Ammon's horn (tissue), 1 donor: ENCODE data around the gene IL13RA2.

ENCODE experiments used
- DNase-seq: peaks from one replicate; pipeline ENCODE4 v3.0.0-alpha.2; 2016; ENCODE audit warnings: low spot score

The IL13RA2 gene

GRCh38 chrX:114985967-114986592 lies 31.3 kb downstream of the IL13RA2 start:
- no peak for DNase-seq

DNA sequence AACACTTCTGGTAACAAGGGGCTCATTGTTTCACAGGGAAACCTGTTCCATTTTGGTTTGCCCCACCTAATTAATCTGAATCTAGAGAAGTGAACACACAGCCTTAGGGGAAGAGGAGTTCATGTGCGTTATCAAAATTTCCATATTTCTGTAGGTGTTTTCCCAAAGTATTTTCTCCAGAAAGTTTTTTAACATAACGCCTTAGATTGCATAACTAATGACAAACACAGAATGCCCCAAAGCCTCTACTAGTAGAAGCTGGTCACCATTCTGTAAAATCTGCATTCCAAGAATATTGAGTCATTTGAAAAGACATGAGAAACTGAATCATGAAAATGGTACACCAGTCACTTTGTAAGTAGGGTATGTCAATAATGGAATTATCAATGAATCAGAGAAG lies 41.1 kb downstream of the IL13RA2 start:
- no peak for DNase-seq

DNA sequence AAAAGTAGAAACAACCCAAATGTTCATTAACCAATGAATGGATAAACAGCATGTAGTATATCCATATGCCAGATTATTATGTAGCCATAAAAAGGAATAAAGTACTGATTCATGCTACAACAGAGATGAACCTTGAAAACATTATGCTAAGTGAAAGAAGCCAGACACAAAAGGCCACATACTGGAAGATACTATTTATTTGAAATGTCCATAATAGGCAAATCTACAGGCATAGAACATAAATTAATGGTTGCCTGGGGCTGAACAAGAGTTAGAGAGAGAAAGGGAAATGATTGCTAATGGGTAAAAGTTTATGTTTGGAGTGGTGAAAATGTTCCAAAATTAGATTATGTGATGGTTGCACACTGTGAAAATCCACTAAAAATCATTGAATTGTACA lies 44.4 kb downstream of the IL13RA2 start:
- DNase-seq: no peak

- no peak for DNase-seq
Observed at GRCh38 chrX:114970806-114971205, 46.6 kb downstream of the IL13RA2 start.

DNA sequence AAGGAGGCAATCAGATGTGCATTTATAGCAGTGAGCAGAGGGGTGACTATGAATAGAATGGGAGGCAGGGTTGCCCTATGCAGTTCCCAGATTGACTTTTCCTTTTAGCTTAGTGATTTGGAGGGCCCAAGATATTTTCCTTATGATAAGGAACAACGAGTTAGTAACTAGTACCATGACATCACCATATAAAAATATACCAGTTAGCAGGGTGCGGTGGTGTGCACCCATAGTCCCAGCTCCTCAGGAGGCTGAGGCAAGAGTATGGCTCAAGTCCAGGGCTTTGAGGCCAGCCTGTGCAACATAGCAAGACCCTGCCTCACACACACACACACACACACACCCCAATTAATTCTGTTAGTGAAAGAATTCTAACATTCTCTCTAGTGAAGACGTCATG lies 53.0 kb downstream of the IL13RA2 start:
- DNase-seq: no peak

DNA sequence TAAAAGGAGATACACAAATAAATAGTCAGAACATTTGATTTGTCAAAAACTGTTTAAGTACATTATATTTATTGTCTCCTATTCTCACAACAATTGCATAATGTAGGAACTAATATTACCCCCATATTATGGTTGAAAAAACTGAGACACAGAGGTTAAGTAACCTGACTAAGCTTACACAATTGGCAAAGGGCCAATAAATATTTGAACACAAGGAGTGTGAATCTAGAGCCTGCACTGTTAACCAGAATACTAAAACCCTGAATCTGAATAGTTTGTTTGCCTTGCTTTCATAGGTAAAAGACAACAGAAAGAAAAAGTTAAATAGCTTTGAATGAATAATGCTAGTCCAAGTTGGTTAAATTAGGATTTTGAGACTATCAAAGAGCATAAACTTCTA lies 55.2 kb downstream of the IL13RA2 start:
- DNase-seq: no peak

DNA sequence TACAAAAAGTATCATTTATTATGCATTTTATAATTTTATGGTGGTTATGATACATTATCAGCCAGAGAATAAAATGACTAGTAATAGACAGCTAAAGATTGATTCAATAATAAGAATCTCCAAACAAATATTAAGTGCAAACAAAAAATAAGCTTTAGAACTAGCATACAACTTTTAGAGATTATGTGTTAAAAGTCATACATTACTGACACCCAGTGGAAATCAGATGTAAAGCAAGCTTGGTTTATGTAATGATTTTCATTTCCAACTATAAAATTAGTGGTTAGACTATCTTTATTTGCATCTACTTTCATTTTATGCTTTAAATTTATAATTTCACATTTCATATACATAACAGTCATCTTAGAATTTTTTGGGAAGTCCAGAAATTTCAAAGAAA lies 57.7 kb downstream of the IL13RA2 start:
- DNase-seq: peak; percentile 1
